OCI-LY3 (cell line): ENCODE data around the gene AIRE.

Source experiments
- H2AFZ ChIP-seq: fragments of 200-600, 300-600 bp; shearing (Covaris generic); 2 replicates; pipeline ENCODE4 v1.6.0; 2014; ENCODE audit warnings: antibody characterized with exemption, low read depth, low read length
- H3K27ac ChIP-seq: fragments of 200-600, 300-600 bp; sonication (generic); 2 replicates; pipeline ENCODE4 v1.5.1; 2014; ENCODE audit warnings: mild to moderate bottlenecking, low read length, moderate library complexity, mixed read lengths
- H3K27me3 ChIP-seq: fragments of 200-600, 300-600 bp; sonication (generic); 2 replicates; pipeline ENCODE4 v1.6.1; 2014; ENCODE audit warnings: low read depth, low read length, mixed read lengths
- H3K36me3 ChIP-seq: fragments of 200-600, 300-600 bp; sonication (generic); replicated peaks from 2 replicates; pipeline ENCODE3; 2014; ENCODE audit warnings: low read depth, low read length, mixed read lengths
- H3K4me1 ChIP-seq: fragments of 300-600, 200-600 bp; sonication (generic); 2 replicates; pipeline ENCODE4 v1.6.1; 2014; ENCODE audit warnings: low read length, mixed read lengths
- H3K4me2 ChIP-seq: fragments of 200-600, 300-600 bp; sonication (generic); 2 replicates; pipeline ENCODE4 v1.6.1; 2014; ENCODE audit warnings: low read length, mixed read lengths
- H3K4me3 ChIP-seq: fragments of 300-600, 200-600 bp; sonication (generic); 2 replicates; pipeline ENCODE4 v1.5.1; 2014; ENCODE audit warnings: antibody characterized with exemption, mild to moderate bottlenecking, low read length, moderate library complexity
- H3K79me2 ChIP-seq: fragments of 300-600, 200-600 bp; shearing (Covaris generic); 2 replicates; pipeline ENCODE4 v1.6.1; 2014; ENCODE audit warnings: mild to moderate bottlenecking, low read length, mixed read lengths
- H3K9ac ChIP-seq: fragments of 300-600, 200-600 bp; shearing (Covaris generic); 2 replicates; pipeline ENCODE4 v1.6.0; 2014; ENCODE audit warnings: mild to moderate bottlenecking, low read length, moderate library complexity
- H3K9me3 ChIP-seq: fragments of 200-600, 300-600 bp; shearing (Covaris generic); 2 replicates; pipeline ENCODE4 v1.6.1; 2014; ENCODE audit warnings: low read length, mixed read lengths; ENCODE audit not compliant: insufficient read depth
- H4K20me1 ChIP-seq: fragments of 200-600, 300-600 bp; sonication (generic); 2 replicates; pipeline ENCODE4 v1.6.1; 2016; ENCODE audit warnings: low read length, mixed read lengths; ENCODE audit not compliant: insufficient read depth
- CTCF ChIP-seq: fragments of 200-600, 300-600 bp; sonication (generic); IDR thresholded peaks from 2 replicates; pipeline ENCODE4 v1.5.1; 2014; ENCODE audit warnings: antibody characterized with exemption, low read length, low read depth
- EZH2phosphoT487 ChIP-seq: fragments of 200-600 bp; shearing (Covaris generic); IDR thresholded peaks from 2 replicates; pipeline ENCODE4 v1.6.1; 2018; ENCODE audit warnings: antibody characterized with exemption, mixed run types, low read depth

The AIRE gene

DNA sequence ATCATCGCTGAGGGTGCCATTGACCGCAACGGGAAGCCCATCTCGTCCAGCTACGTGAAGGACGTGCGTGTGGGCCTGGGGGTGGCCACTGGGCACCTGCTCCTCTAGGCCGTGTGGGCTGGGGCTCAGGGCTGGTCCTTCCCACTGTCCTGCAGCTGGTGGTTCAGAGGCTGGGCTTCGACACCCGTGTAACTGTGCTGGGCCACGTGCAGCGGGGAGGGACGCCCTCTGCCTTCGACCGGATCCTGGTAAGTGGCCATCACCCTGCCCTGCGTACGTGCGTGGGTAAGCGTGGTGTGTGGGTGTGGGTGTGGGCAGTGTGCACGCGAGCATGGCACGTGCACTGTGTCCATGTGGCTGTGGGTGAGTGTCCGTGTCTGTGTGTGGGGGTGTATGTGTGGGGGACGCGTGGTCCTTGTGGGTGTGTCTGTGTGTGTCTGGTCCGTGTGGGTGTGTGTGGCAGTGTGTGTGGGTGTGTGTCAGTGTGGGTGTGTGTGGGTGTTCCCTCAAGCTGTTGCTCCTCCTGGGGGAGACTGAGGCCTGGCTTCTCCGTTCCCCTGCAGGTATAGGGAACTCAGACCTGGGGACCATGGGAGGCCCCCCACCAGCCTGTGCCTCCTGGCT, 30.7 kb downstream of the AIRE start:
- Histone ChIP-seq H3K36me3 (peaks cover 13% of the 10 kb centered on the region), H3K27ac (no peak overlapping the region), H3K4me3 (no peak overlapping the region), H3K27me3 (no peaks in the 10 kb centered on the region), H3K4me2 (no peak overlapping the region), H3K9me3 (no peaks in the 10 kb centered on the region), H3K4me1 (no peaks in the 10 kb centered on the region), H3K79me2 (no peaks in the 10 kb centered on the region), H3K9ac (no peak overlapping the region), H4K20me1 (no peaks in the 10 kb centered on the region), H2AFZ (no peak overlapping the region)
- TF ChIP-seq CTCF, result no peak
- no peak for TF ChIP-seq EZH2phosphoT487

- Histone ChIP-seq H3K4me3 (no peak overlapping the region), H3K79me2 (no peaks in the 10 kb centered on the region), H3K36me3 (peaks cover 13% of the 10 kb centered on the region), H2AFZ (no peak overlapping the region), H3K27ac (no peak overlapping the region), H3K9ac (no peak overlapping the region), H3K9me3 (no peaks in the 10 kb centered on the region), H3K4me1 (no peaks in the 10 kb centered on the region), H4K20me1 (no peaks in the 10 kb centered on the region), H3K4me2 (no peak overlapping the region), H3K27me3 (no peaks in the 10 kb centered on the region)
- TF ChIP-seq CTCF (no peak), EZH2phosphoT487 (no peak)
Measured at GRCh38 chr21:44317241-44317782, 31.6 kb downstream of the AIRE start.

GRCh38 chr21:44317871-44318270, 32.2 kb downstream of the AIRE start:
- peaks cover 12% of the 10 kb centered on the region for H3K36me3 ChIP-seq

More at GRCh38 chr21:44317871-44318270, 32.2 kb downstream of the AIRE start:
- no peaks in the 10 kb centered on the region for H3K4me1 ChIP-seq
- no peak for TF ChIP-seq CTCF
- no peak for TF ChIP-seq EZH2phosphoT487
- no peak overlapping the region for H3K4me3 ChIP-seq
- H4K20me1 ChIP-seq, result no peaks in the 10 kb centered on the region
- H3K27me3 ChIP-seq, result no peaks in the 10 kb centered on the region
- H3K4me2 ChIP-seq, result no peak overlapping the region
- no peak overlapping the region for H2AFZ ChIP-seq
- no peak overlapping the region for H3K9ac ChIP-seq
- no peaks in the 10 kb centered on the region for H3K9me3 ChIP-seq
- no peak overlapping the region for H3K27ac ChIP-seq
- no peaks in the 10 kb centered on the region for H3K79me2 ChIP-seq
